Neuron (in vitro differentiated cells): Measurements from ENCODE around the gene PDCD1.
"Not testable (repeated sequence)": the region's sequence is repeated elsewhere in the genome, so short reads cannot be mapped to it uniquely, and the experiment has no call there.

Experiments
- H2AFZ ChIP-seq: one replicate; pipeline ENCODE4 v1.6.1; 2013; ENCODE audit warnings: low read depth, mild to moderate bottlenecking, inconsistent platforms, low read length, moderate library complexity
- H3K27me3 ChIP-seq: one replicate; pipeline ENCODE4 v1.6.1; 2013; ENCODE audit warnings: low read length; ENCODE audit not compliant: insufficient read depth
- H3K36me3 ChIP-seq: one replicate; pipeline ENCODE4 v1.6.1; 2013; ENCODE audit warnings: low read length; ENCODE audit not compliant: insufficient read depth
- H3K4me1 ChIP-seq: one replicate; pipeline ENCODE4 v1.6.1; 2013; ENCODE audit warnings: low read length; ENCODE audit not compliant: insufficient read depth
- H3K4me3 ChIP-seq: 2 replicates; pipeline ENCODE4 v1.5.1; 2013; ENCODE audit warnings: mild to moderate bottlenecking, low read length, moderate library complexity
- H3K9me3 ChIP-seq: one replicate; pipeline ENCODE4 v1.6.1; 2013; ENCODE audit warnings: low read length

The PDCD1 gene

GRCh38 chr2:241858206-241859016 is at the start of gene PDCD1:
Gene PDCD1, minus strand, starts transcription at chr2:241858894. Its CDS starts 56 bp downstream, at chr2:241858838.
- no peaks in the 10 kb centered on the region for H3K4me1 ChIP-seq
- no peaks in the 10 kb centered on the region for H3K9me3 ChIP-seq
- H2AFZ ChIP-seq = no peak within 1 kb of the TSS
- H3K36me3 ChIP-seq = no peaks in the 10 kb centered on the region
- peaks cover 8% of the 10 kb centered on the region for H3K27me3 ChIP-seq
- H3K4me3 ChIP-seq = no peak within 1 kb of the TSS

GRCh38 chr2:241907831-241908230 is 49.1 kb upstream of the PDCD1 start:
- H3K9me3 ChIP-seq, H3K27me3 ChIP-seq, H3K36me3 ChIP-seq, H3K4me1 ChIP-seq, H3K4me3 ChIP-seq, H2AFZ ChIP-seq: not testable (repeated sequence)

- Histone ChIP-seq H3K4me3 (no peak overlapping the region), H3K27me3 (peaks cover 10% of the 10 kb centered on the region), H2AFZ (no peak overlapping the region), H3K4me1 (no peaks in the 10 kb centered on the region), H3K9me3 (no peaks in the 10 kb centered on the region), H3K36me3 (no peaks in the 10 kb centered on the region)
These were observed 48.3 kb upstream of the PDCD1 start for GRCh38 chr2:241906826-241907570.

- H3K4me1 ChIP-seq, H3K4me3 ChIP-seq, H3K9me3 ChIP-seq, H3K36me3 ChIP-seq, H2AFZ ChIP-seq: not testable (repeated sequence)
- peaks cover 14% of the 10 kb centered on the region for H3K27me3 ChIP-seq
These were observed 47.7 kb upstream of the PDCD1 start for GRCh38 chr2:241906378-241906770.

- Histone ChIP-seq H2AFZ (no peak overlapping the region), H3K4me3 (no peak overlapping the region)
These were observed 47.2 kb upstream of the PDCD1 start for GRCh38 chr2:241905716-241906377.

GRCh38 chr2:241904791-241905710 is 46.4 kb upstream of the PDCD1 start:
- H3K4me1 ChIP-seq = peaks cover 4% of the 10 kb centered on the region

More at GRCh38 chr2:241905716-241906377, 47.2 kb upstream of the PDCD1 start:
- H3K36me3 ChIP-seq = no peaks in the 10 kb centered on the region
- H3K27me3 ChIP-seq = peaks cover 14% of the 10 kb centered on the region
- H3K4me1 ChIP-seq = peaks cover 4% of the 10 kb centered on the region
- no peaks in the 10 kb centered on the region for H3K9me3 ChIP-seq

GRCh38 chr2:241904011-241904718 is 45.5 kb upstream of the PDCD1 start:
- Histone ChIP-seq H3K9me3 (no peaks in the 10 kb centered on the region), H2AFZ (no peak overlapping the region), H3K27me3 (peaks cover 14% of the 10 kb centered on the region), H3K4me3 (no peak overlapping the region), H3K4me1 (peaks cover 4% of the 10 kb centered on the region), H3K36me3 (no peaks in the 10 kb centered on the region)

More at GRCh38 chr2:241904791-241905710, 46.4 kb upstream of the PDCD1 start:
- no peaks in the 10 kb centered on the region for H3K9me3 ChIP-seq
- H3K4me3 ChIP-seq = no peak overlapping the region
- no peaks in the 10 kb centered on the region for H3K36me3 ChIP-seq
- no peak overlapping the region for H2AFZ ChIP-seq
- peaks cover 14% of the 10 kb centered on the region for H3K27me3 ChIP-seq

GRCh38 chr2:241903121-241904010 is 44.7 kb upstream of the PDCD1 start:
- H3K27me3 ChIP-seq = peaks cover 14% of the 10 kb centered on the region
- no peak overlapping the region for H2AFZ ChIP-seq
- no peaks in the 10 kb centered on the region for H3K36me3 ChIP-seq
- H3K4me1 ChIP-seq = peaks cover 4% of the 10 kb centered on the region
- no peaks in the 10 kb centered on the region for H3K9me3 ChIP-seq
- H3K4me3 ChIP-seq = no peak overlapping the region

- no peak overlapping the region for H3K4me3 ChIP-seq
These were observed 43.8 kb upstream of the PDCD1 start for GRCh38 chr2:241902357-241902991.

GRCh38 chr2:241901500-241902351 is 43.0 kb upstream of the PDCD1 start:
- peak overlapping the region; percentile 7 for H3K4me3 ChIP-seq
- H2AFZ ChIP-seq = no peak overlapping the region
- no peaks in the 10 kb centered on the region for H3K36me3 ChIP-seq
- peaks cover 4% of the 10 kb centered on the region for H3K4me1 ChIP-seq
- H3K9me3 ChIP-seq = no peaks in the 10 kb centered on the region
- H3K27me3 ChIP-seq = peaks cover 14% of the 10 kb centered on the region

More at GRCh38 chr2:241902357-241902991, 43.8 kb upstream of the PDCD1 start:
- Histone ChIP-seq H3K9me3 (no peaks in the 10 kb centered on the region), H3K27me3 (peaks cover 14% of the 10 kb centered on the region), H2AFZ (no peak overlapping the region), H3K36me3 (no peaks in the 10 kb centered on the region), H3K4me1 (peaks cover 4% of the 10 kb centered on the region)
